Measurements from ENCODE around the gene TMEM243.
"Not testable (repeated sequence)": the region's sequence is repeated elsewhere in the genome, so short reads cannot be mapped to it uniquely, and the experiment has no call there.

Gene TMEM243, protein sequence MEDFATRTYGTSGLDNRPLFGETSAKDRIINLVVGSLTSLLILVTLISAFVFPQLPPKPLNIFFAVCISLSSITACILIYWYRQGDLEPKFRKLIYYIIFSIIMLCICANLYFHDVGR

DNA sequence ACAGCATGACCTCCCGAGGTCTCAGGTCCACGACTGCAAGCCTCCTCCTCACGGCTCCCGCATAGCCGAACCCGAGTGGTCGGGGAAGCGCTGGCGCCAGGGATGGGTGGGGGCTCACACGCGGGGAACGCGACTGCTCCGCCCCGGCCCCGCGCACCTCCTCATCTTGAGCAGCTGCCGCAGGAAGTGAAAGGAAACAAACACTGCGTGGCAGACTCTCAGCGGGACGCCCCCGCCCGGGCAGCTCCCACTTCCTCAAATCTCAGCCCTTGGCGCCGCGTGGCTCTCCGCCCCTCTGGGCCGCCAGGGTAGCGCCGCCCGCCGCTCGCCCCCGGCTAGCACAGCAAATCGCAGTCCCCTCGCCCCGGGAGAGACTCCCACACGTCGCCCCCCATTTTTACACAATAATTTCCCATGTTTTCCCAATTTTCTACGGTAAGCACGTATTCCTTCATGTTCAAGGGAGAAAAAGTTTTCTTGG, at the start of gene TMEM243:
TMEM243 (minus strand) TSS at position 188 of the 481 bp plus-strand sequence. CDS start 229 bp downstream, outside the sequence.
- peak; percentile 79 for DNase-seq

DNA sequence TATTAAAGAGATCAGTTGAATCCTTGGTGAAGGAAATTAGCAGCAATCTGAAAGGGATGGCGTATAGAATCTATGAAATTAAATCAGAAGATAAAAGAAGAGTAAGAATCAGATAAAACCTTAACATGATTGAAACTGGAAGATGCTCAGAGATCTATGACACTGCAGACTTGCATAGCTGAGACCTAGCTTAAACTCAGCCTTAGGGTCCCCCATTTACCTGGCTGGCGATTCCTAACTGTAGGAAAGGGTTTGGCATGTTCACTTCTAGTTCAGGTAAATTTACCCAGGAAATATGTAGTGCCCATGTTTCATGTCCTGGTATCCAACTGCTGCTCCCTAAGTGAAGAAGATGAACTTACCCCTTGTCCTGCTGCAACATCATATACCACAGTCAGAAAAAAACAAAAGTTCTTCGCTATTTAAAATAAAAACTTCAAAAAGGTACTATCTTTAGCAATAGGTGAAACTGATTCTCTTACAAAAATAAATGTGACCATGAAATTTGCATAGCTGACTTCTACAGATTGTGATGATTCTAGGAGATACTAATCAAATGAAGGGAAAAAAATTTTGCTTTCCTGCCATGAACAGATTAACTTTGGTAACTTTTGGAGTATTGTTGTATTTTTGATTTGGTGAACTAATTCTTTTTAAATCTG, 47.8 kb upstream of the TMEM243 start:
- DNase-seq = no peak

DNA sequence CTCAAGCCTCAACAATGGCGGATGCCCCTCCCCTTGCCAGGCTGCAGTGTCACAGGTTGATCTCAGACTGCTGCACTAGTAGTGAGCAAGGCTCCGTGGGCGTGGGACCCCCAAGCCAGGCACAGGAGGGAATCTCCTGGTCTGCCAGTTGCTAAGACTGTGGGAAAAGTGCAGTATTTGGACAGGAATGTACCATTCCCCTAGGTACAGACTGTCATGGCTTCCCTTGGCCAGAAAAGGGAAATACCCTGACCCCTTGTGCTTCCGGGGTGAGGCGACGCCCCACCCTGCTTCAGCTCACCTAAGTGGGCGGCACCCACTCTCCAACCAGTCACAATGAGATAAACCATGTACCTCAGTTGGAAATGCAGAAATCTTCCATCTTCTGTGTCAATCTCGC, 44.0 kb upstream of the TMEM243 start:
- no peak for DNase-seq

DNA sequence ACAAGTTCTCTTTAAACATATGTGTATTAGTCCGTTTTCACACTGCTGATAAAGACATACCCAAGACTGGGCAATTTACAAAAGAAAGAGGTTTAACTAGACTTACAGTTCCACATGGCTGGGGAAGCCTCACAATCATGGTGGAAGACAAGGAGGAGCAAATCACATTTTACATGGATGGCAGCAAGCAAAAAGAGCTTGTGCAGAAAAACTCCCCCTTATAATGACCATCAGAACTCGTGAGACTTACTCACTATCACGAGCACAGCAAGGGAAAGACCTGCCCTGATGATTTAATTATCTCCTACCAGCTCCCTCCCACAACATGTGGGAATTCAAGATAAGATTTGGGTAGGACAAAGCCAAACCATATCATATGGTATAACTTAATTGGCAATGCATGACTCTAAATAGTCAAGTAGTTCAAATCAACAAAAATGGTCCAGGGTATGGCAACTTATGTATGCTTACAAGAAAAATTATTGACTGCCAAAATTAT, 34.1 kb upstream of the TMEM243 start:
- no peak for DNase-seq

DNA sequence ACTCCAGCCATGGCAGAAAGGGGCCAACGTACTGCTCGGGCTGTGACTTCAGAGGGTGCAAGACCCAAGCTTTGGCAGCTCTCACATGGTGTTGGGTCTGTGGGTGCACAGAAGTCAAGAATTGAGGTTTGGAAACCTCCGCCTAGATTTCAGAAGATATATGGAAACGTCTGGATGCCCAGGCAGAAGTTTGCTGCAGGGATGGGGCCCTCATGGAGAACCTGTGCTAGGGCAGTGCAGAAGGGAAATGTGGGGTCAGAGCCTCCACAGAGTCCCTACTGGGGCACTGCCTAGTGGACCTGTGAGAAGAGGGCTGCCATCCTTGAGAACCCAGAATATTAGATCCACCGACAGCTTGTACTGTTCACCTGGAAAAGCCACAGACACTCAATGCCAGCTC, 26.1 kb upstream of the TMEM243 start:
- not testable (repeated sequence) for DNase-seq

DNA sequence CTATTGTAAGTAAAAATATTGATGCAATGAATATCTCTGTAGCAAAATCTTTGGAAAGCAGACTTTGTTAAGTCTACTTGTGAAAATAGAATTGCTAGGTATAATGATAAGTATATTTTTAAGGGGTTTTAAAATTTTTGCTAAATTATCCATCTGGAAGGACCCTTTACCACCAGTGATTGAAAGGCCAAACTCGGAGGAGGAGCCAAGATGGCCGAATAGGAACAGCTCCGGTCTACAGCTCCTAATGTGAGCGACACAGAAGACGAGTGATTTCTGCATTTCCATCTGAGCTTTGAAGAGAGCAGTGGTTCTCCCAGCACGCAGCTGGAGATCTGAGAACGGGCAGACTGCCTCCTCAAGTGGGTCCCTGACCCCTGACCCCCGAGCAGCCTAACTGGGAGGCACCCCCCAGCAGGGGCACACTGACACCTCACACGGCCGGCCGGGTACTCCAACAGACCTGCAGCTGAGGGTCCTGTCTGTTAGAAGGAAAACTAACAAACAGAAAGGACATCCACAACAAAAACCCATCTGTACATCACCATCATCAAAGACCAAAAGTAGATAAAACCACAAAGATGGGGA, 19.0 kb upstream of the TMEM243 start:
- DNase-seq = not testable (repeated sequence)

DNA sequence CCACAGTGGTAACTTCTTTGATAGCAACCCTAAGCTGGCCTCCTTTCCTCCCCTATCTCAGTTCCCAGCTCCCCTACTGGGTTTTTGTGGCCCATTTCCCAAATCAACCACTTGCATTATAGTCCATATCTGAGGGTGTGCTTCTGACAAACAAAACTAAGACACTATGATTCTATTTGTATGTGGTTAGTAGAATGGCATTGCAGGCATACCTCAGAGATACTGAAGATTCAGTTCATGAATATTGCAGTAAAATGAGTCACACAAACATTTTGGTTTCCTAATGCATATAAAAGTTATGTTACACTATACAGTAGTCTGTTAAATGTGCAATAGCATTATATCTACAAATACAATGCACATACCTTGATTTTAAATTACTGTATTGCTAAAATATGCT, 15.4 kb upstream of the TMEM243 start:
- no peak for DNase-seq

DNA sequence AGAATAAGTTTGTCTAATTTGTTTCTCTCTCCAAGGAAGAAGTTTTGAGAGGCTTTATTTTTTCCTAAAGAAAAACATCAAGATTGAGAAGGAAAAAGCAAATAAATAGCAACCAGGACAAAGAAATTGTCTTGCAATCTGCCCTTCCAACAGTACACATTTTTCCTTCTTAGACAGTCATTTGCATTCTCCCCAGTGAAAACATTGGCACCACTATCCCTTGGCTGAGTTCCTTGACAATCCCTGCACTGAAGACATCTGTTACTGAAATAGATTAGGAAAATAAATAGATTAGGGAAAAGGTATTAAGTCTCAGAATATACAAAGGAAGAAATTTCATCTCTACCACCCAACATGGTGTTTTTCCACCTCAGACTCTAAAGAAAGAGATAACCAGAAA, 12.2 kb upstream of the TMEM243 start:
- DNase-seq = no peak

DNA sequence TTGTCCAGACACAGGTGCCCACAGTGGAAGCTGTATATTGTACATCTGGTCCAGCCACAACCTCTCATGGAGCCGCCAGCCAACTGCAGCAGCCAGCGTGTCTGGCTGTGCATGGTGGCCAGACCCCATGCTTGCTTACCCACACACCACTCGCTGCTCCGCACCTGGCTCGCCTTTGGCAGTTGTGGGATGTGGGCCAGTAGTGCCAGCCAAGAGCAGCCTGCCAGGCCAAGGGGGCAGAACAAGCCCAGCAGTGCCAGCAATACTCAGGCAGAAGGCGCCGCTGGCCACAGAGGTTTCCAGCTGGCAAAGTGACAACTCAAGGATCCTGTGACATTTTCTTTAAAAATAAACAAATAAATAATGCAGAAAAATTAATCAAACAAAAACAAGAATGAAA, 11.7 kb upstream of the TMEM243 start:
- no peak for DNase-seq

DNA sequence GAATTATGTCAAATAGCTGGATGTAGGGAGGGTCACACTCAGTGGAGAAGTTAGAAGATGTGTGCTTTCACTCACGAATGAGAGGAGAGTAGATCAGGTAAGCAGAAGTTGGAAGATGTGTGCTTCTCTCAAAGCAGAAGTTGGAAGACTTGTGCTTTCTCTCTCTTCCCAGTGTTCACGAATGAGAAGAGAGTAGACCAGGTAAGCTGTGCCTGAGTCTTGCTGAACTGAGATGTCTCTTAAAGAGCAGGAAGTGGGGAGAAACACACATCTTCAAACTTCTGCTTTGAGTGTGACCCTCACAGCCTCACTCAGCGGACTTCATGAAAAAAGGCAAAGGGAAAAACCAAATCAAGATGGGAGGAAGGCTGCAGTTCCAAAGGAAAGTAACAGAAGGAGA, 7.0 kb upstream of the TMEM243 start:
- no peak for DNase-seq

DNA sequence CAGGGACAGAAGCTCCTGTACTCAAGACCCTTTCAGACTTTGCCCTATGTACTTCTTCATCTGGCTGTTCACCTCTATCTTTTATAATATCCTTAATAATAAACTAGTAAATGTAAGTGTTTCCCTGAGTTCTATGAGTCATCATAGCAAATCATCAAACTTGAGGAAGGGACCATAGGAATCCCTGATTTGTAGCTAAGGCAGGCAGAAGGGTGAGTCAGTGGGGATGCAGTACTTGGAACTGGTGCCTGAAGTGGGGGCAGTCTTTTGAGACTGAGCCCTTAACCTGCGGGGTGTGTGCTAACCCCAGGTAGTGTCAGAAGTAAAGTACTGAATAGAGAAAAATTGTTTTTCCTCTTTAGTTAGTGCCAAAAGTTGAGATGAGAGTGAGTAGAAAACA, 6.2 kb upstream of the TMEM243 start:
- DNase-seq = no peak

DNA sequence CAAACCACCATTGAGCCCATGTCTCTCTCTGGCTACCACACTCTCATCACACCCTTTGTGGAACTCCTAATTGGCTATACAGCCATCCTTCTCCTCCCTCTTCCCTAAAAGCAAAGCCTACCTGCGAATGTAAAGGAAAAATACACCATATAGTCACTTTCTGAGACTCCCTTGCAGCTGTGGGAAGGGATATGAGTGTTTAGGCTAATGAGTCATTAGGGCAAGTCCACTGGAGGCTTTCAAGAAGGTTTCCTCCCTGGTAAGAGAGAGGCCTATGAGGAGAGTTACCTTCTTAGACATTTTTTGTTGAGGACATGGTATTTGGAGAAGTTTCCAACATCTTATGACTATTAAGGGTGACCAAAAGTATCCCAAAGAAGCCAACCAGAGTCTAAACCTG, 4.1 kb upstream of the TMEM243 start:
- no peak for DNase-seq

DNA sequence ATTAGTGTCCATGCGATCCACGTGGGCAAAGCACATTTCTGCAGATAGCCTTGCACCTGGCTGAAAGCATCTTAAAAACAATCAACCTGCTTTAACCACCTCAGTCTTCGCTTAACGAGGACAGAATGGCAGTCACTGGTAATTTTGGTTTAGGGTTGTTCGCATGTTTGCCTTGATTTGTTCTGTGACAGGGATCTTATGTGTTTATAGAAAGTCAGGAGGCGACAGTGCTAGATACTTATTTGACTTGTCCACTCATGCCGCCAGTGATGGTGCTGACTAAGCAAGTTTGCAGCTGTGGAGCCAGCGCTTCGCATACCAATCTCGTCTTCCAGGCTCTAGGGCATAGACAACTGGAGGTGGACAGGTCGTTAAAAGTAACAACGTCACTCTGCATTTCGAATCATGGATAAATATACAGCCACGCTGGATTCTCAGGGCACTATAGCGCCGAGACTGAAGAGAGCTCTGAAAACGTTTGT, 1.2 kb upstream of the TMEM243 start:
- no peak for DNase-seq

DNA sequence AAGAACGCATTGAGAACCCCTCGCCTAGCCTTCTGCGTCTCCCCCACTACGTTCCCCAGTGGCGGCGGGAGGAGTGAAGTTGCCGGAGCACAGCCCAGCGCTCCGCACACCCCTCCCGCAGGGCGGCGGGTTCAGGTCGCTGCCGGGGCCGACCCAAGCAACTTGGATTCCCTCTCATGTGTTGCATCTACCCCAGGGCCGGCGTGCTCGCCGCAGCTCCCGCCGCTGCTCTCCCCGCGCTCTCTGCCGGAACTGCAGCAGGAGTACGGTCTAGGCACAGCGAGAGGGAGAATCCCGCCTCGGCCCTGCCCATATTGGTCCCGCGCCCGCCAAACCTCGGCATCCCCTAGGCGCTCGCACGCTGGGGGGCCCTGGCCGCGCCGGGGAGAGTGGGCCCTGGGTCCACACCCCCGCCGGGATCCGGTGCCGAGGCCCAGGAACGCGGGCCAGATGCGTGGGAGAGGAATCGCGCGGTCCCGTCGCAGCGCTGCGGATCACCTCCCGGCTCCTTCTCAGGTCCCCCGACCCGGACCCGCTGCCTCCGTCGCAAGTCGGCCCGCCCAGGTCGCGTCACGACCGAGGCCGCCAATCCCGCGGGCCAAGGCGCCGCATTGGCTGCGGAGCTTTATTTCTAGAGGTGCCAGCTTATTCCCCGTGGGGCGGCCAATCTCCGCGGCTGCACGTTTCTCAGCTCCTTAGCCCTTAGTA, 648 bp upstream of the TMEM243 start:
- peak; percentile 91 for DNase-seq

DNA sequence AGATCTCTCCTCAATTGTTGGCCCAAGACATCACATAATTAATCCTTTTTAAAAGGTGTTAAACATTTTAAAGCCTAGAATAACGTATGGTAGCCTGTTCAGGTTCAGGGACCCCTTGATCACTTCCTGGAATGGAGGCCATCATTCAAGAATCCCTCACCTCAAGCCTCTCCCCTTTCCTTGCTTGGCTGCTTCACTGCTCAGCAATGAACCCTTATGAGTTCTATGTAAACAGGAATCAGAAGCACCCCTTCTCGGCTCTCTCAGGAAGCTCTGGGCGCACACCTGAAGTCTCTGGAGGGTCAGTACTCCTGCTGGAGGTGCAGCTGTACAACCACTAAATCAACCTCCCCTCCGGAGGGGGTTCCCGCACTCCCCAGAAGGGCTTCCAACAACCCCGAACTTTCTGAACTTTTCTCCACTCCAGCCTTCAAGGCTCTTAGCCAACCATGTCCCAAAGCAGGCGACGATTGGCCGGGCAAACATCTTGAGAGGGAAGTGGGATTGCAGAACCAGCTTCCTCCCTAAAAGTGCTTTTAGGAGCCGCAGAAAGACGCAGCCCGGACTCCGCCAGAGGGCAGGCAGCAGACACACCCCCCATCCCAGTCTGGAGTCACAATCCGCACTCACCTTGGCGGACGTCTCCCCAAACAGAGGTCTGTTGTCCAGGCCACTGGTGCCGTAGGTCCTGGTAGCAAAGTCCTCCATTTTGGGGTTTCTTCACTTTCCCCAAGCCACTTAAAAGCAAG, 562 bp downstream of the TMEM243 start:
- DNase-seq = no peak

DNA sequence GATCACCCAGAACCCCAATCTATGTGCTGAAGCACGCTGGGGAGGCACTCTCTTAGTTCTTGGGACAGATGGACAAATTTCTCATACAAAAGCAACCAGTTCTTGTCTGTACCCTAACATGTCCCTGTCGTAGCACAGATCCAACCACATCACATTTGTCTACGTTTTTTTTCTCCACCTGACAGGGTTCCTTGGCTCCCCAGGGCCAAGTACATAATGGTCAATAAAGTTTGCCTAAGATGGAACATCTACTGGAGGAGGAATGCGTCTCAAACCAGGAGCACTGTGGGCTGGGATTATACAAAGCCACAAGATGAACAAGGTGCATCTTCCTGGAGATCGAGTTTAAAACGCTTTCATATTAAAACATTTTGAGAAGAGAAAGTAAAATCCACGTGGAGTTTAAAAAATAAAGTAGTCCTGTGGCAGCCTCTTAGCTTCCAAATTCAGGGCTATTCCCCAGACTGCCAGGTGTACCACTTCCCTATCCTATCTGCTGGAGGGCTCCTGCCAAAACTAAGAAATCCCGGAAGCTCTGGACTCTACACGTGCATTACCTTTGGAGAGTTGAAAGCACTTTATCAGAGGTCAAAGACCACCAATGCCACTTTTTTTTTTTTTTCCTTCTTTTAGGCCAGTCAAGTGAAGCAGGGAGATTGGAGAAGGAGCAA, 1.4 kb downstream of the TMEM243 start:
- no peak for DNase-seq

DNA sequence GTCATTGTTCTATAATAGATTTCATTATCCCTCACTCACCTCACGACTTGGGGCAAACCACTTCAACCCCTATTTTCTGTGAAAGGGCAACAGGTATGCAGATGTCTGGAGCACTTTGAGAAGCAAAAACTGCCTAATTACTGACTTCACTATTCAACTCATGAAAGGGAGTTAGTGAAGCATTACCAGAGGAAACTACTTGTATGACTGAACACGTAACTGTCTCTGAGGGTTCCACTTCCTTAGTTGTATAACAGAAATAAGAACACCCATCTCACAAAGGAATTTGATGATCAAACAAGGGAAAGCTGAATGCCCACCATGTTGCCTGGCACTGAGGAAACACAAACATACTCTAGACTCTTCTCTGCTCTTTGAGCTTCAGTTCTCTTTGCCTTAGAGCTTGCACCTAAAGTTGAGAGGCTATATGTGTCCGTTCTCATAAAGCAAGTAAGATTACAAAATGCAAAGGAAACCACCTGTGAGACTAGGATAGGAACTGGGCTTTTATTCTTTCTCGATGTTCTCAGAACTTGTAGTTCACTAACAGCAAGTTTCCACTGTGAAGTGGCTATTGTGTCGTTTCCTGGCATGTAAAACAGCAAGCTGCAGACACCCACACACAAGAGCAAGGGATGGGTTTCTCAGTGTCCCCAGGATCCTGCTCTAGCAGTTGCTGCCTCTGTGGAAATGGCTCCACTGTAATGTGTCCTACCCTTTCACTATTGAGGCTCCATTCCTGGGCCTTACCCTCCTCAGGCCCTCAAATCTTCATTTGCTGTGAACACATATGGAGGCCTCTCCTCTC, 2.6 kb downstream of the TMEM243 start:
- no peak for DNase-seq

DNA sequence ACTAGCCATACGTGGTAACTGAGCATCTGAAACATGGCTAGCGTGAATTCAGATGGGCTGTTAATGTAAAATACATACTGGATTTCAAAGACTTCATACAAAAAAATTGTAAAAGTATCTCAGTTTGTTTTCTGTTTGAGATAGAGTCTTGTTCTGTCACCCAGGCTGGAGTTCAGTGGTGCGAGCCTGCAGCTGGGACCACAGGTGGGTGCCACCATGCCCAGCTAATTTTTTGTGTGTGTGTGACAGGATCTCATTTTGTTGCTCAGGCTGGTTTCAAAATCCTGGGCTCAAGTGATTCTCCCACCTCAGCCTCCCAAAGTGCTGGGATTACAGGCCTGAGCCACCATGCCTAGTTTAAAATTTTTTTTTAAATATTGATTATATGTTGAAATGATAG, 4.5 kb downstream of the TMEM243 start:
- DNase-seq = no peak

DNA sequence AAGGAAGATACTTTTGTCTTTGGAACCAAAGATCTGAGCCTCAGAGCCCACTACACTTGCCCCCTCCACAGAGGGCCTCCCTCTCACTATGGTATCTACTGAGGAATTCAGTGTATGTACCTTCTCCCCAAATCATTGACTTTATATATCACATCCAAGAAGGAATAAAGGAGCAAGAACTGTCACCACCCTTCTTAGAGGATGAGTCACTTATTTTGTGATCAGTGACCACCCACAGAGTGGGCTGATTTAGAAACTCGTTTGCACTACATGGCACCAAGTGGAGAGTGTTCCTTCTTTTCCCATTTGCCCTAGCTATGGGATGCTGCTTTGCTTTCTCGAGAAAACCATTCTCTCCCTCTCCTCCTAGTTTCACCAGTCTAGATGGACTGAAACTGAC, 5.7 kb downstream of the TMEM243 start:
- no peak for DNase-seq

DNA sequence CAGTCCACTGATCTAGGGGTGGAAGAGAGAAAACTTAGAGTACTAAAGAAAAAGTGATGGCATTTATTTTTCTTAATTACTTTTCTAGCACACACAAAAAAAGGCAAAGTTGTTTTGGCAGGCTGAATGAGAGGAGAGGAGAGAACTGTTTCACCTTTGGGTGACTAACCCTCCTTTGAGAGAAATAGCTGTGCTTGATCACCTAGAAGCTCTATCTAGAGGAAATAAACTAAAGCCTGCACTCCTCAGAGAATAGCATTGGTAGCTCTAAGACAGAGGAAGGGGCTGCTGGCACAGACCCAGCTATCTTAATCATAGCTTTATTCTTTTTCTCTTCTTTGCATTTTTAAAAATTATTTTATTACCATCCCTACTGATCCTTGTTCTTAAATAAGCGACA, 6.3 kb downstream of the TMEM243 start:
- no peak for DNase-seq

DNA sequence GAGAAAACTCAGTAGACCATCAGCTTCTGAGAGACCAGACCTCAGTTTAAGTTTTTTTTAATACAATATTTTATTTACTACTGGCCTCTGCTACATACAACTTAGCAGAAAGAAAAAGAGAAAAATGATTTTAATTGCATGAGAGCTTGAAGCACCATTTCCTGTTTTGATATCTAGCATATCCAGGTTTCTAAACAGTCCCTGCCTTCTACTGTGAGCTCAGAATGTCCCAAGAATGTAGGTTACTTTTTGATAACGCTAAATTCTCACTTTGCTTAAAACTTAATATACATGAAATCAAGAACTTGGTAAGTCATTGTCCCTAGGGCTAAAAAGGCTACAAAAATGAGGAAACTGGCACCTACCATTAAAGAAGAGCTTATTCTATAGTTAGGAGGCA, 7.0 kb downstream of the TMEM243 start:
- no peak for DNase-seq

All from retina (tissue), 1 donor.